CD14-positive monocyte (primary cell): ENCODE measurements around the gene DGKB. TPM values are rescaled to one million over a fixed set of nuclear protein-coding genes. Genes with fewer than 3 reads are reported as not detected.

Experiments
- DNase-seq, 3 donors: peaks; one replicate each; pipeline ENCODE4 v3.0.0-alpha.2; 2011 to 2022
- H2AFZ ChIP-seq: 2 replicates; pipeline ENCODE4 v1.6.0; 2012; ENCODE audit warnings: mild to moderate bottlenecking, low read depth, low read length, inconsistent platforms; ENCODE audit not compliant: insufficient read depth, poor library complexity, severe bottlenecking
- H3K27ac ChIP-seq, 2 donors: 1 replicate in 1 of 2; 2 replicates in 1 of 2; pipeline ENCODE4 v1.5.1; 2012 to 2013; ENCODE audit warnings: low read length in 2 of 2, control low read depth in 1 of 2, inconsistent platforms in 1 of 2, low read depth in 1 of 2, mild to moderate bottlenecking in 1 of 2
- H3K27me3 ChIP-seq, 2 donors: one replicate each; pipeline versions ENCODE4 v1.6.0 to v1.6.1; 2011 to 2013; ENCODE audit warnings: low read length in 2 of 2; ENCODE audit not compliant: control insufficient read depth in 2 of 2, insufficient read depth in 2 of 2
- H3K36me3 ChIP-seq, 2 donors: replicated peaks in 1 of 2; 1 replicate in 1 of 2; 2 replicates in 1 of 2; pipeline versions ENCODE4 v1.5.1 to v1.6.1; 2012 to 2013; ENCODE audit warnings: low read length in 2 of 2, control low read depth in 1 of 2, inconsistent platforms in 1 of 2, mild to moderate bottlenecking in 1 of 2; ENCODE audit not compliant: insufficient read depth in 2 of 2, control insufficient read depth in 1 of 2
- H3K4me1 ChIP-seq, 2 donors: 1 replicate in 1 of 2; 2 replicates in 1 of 2; pipeline versions ENCODE4 v1.5.1 to v1.6.1; 2012 to 2013; ENCODE audit warnings: low read length in 2 of 2, control low read depth in 1 of 2, inconsistent platforms in 1 of 2, mild to moderate bottlenecking in 1 of 2, moderate library complexity in 1 of 2; ENCODE audit not compliant: insufficient read depth in 2 of 2, control insufficient read depth in 1 of 2
- H3K4me2 ChIP-seq: replicated peaks from 2 replicates; pipeline ENCODE3; 2012; ENCODE audit warnings: low read length, moderate library complexity, mild to moderate bottlenecking; ENCODE audit not compliant: poor library complexity, severe bottlenecking; ENCODE audit errors: extremely low read depth
- H3K4me3 ChIP-seq, 3 experiments: fragments of 200-600 bp in 1 of 3; sonication (generic) in 1 of 3; replicated peaks in 1 of 3; 1 replicate in 2 of 3; 2 replicates in 1 of 3; pipeline ENCODE4 v1.5.1; 2011 to 2013; ENCODE audit warnings: low read length in 3 of 3, mild to moderate bottlenecking in 3 of 3, control low read depth in 2 of 3, low read depth in 2 of 3, inconsistent platforms in 1 of 3, moderate library complexity in 1 of 3
- H3K79me2 ChIP-seq: 2 replicates; pipeline ENCODE4 v1.6.0; 2012; ENCODE audit warnings: mild to moderate bottlenecking, control low read depth, inconsistent platforms, low read length, moderate library complexity; ENCODE audit not compliant: insufficient read depth
- H3K9ac ChIP-seq: 2 replicates; pipeline ENCODE4 v1.6.0; 2017; ENCODE audit warnings: low read length, mild to moderate bottlenecking; ENCODE audit not compliant: insufficient read depth, poor library complexity, severe bottlenecking
- H3K9me3 ChIP-seq, 2 donors: replicated peaks in 1 of 2; 1 replicate in 1 of 2; 2 replicates in 1 of 2; pipeline versions ENCODE4 v1.5.1 to v1.6.1; 2012 to 2013; ENCODE audit warnings: low read length in 2 of 2, control low read depth in 1 of 2; ENCODE audit not compliant: control insufficient read depth in 1 of 2, insufficient read depth in 1 of 2
- H4K20me1 ChIP-seq: 2 replicates; pipeline ENCODE4 v1.6.0; 2012; ENCODE audit warnings: mild to moderate bottlenecking, low read length, control low read depth, moderate library complexity; ENCODE audit not compliant: insufficient read depth
- H3K27ac Mint-ChIP-seq, 7 donors: one replicate each; pipeline ENCODE4 v1.8.0; 2020; ENCODE audit warnings: mild to moderate bottlenecking in 7 of 7, mixed read lengths in 7 of 7, moderate library complexity in 6 of 7, inconsistent platforms in 2 of 7
- H3K27me3 Mint-ChIP-seq, 3 donors: one replicate each; pipeline ENCODE4 v1.8.0; 2021 to 2022; ENCODE audit warnings: low read depth in 3 of 3, mild to moderate bottlenecking in 3 of 3, mixed read lengths in 3 of 3, moderate library complexity in 3 of 3, inconsistent platforms in 1 of 3
- H3K36me3 Mint-ChIP-seq, 2 donors: one replicate each; pipeline ENCODE4 v1.8.0; 2020; ENCODE audit warnings: mixed read lengths in 2 of 2, inconsistent platforms in 1 of 2, mild to moderate bottlenecking in 1 of 2
- H3K4me1 Mint-ChIP-seq: one replicate; pipeline ENCODE4 v1.8.0; 2020; ENCODE audit warnings: mild to moderate bottlenecking, mixed read lengths
- H3K4me3 Mint-ChIP-seq, 2 donors: one replicate each; pipeline ENCODE4 v1.8.0; 2020; ENCODE audit warnings: mild to moderate bottlenecking in 2 of 2, mixed read lengths in 2 of 2, moderate library complexity in 1 of 2
- H3K9me3 Mint-ChIP-seq, 7 donors: one replicate each; pipeline ENCODE4 v1.8.0; 2020 to 2022; ENCODE audit warnings: mixed read lengths in 7 of 7, mild to moderate bottlenecking in 6 of 7, moderate library complexity in 6 of 7, inconsistent platforms in 2 of 7
- WGBS: methylation state at CpG from one replicate; pipeline ENCODE4 v1.1.5; 2013; ENCODE audit warnings: missing lambda C conversion rate; ENCODE audit not compliant: insufficient coverage; 5-methylcytosine and 5-hydroxymethylcytosine counted together
- intact Hi-C, 2 donors: fragments of 100-400 bp; cut with micrococcal nuclease; formaldehyde crosslinking; loops; one replicate each; pipeline versions ENCODE4 v1.15.0 to v1.15.1; 2023
- polyA plus RNA-seq, 3 donors: library from polyadenylated mRNA; depleted of rRNA in 1 of 3; unstranded in 2 of 3; stranded (reverse) in 1 of 3; fragments of 300-500 nt in 2 of 3; fragments of >200 nt in 1 of 3; fragmentation: Illumina TruSeq in 2 of 3; gene quantifications; 1 replicate in 2 of 3; 2 replicates in 1 of 3; pipeline ENCODE4 v1.2.3, GENCODE V29; 2012 to 2021
- TF ChIP-seq, protein P1 (sequence below): fragments of 200-600 bp; IDR thresholded peaks from one replicate; pipeline ENCODE4 v1.8.0; 2022; ENCODE audit warnings: antibody characterized with exemption, mild to moderate bottlenecking

The DGKB gene
- polyA plus RNA-seq, 3 donors = not detected

DNA sequence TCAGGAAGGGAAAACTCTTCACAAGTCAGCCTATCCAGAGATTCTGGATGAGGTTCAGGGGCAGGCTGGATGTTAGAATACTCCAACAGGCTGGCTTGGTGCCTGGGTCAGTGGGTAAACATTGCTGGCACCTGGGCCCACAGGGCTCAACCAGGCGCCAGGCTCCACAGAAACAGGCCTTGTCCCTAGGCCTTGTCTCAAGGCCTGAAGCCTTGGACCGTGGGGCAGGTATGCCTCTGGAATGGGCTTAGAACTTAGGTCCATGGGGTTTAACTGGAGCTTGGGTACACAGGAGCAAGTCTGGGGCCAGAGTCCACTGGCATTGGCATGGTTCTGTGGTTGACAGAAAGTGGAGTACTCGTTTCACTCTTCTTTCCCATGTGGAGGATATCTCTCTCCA, 650.1 kb downstream of the DGKB start:
- no peak overlapping the region for H3K4me2 ChIP-seq
- H3K9ac ChIP-seq = no peak overlapping the region
- Mint-ChIP-seq H3K27ac (no peak overlapping the region), H3K9me3 (peaks cover 2 to 10% (median 9%) of the 10 kb centered on the region in 7 donors), H3K27me3 (peaks cover 0 to 2% (median 0%) of the 10 kb centered on the region in 3 donors), H3K36me3 (no peaks in the 10 kb centered on the region), H3K4me3 (no peak overlapping the region), H3K4me1 (no peaks in the 10 kb centered on the region)
- no peak overlapping the region for H2AFZ ChIP-seq
- WGBS = 96% methylated on average over 2 of the region's 3 CpGs
- no peaks in the 10 kb centered on the region for H3K79me2 ChIP-seq
- no peak overlapping the region for H3K4me3 ChIP-seq
- H4K20me1 ChIP-seq = no peaks in the 10 kb centered on the region
- H3K36me3 ChIP-seq = no peaks in the 10 kb centered on the region
- H3K27me3 ChIP-seq = no peaks in the 10 kb centered on the region
- peaks cover 7 to 9% of the 10 kb centered on the region in 2 donors for H3K9me3 ChIP-seq
- H3K27ac ChIP-seq = no peak overlapping the region
- no peaks in the 10 kb centered on the region for H3K4me1 ChIP-seq
- DNase-seq = no peak
- intact Hi-C loops = no loop called here
- TF ChIP-seq, protein P1, sequence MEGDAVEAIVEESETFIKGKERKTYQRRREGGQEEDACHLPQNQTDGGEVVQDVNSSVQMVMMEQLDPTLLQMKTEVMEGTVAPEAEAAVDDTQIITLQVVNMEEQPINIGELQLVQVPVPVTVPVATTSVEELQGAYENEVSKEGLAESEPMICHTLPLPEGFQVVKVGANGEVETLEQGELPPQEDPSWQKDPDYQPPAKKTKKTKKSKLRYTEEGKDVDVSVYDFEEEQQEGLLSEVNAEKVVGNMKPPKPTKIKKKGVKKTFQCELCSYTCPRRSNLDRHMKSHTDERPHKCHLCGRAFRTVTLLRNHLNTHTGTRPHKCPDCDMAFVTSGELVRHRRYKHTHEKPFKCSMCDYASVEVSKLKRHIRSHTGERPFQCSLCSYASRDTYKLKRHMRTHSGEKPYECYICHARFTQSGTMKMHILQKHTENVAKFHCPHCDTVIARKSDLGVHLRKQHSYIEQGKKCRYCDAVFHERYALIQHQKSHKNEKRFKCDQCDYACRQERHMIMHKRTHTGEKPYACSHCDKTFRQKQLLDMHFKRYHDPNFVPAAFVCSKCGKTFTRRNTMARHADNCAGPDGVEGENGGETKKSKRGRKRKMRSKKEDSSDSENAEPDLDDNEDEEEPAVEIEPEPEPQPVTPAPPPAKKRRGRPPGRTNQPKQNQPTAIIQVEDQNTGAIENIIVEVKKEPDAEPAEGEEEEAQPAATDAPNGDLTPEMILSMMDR = no peak

DNA sequence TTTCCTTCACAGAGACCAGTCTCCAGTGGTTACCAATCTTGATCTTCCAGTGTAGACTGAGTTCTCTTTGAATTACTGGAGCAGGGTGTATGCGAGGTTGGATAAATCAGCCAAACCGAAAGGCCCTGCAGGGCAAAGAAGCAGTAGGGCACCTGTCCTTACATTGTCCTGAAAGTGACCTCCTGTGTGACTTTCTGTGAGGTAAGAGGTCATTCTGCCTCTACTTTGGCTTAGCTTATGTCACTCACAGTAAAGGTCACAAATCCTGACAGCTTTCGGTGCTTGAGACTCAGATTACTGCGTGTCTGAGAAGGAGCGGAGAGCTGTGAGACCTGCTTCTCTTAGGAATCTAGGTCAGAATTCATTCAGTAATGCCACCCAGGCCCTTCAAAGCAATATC, 660.4 kb downstream of the DGKB start:
- intact Hi-C loops = no loop called here
- Histone ChIP-seq H3K79me2 (no peaks in the 10 kb centered on the region), H3K27me3 (no peaks in the 10 kb centered on the region), H2AFZ (no peak overlapping the region), H3K4me1 (no peaks in the 10 kb centered on the region), H3K4me3 (no peak overlapping the region), H3K36me3 (no peaks in the 10 kb centered on the region), H3K9ac (no peak overlapping the region), H4K20me1 (no peaks in the 10 kb centered on the region), H3K9me3 (peaks cover 0 to 5% of the 10 kb centered on the region in 2 donors), H3K4me2 (no peak overlapping the region), H3K27ac (no peak overlapping the region)
- TF ChIP-seq, protein P1 = no peak
- WGBS = 84% methylated on average over 3 of the region's 5 CpGs
- H3K36me3 Mint-ChIP-seq = no peaks in the 10 kb centered on the region
- H3K27ac Mint-ChIP-seq = no peak overlapping the region
- peaks cover 0 to 4% (median 2%) of the 10 kb centered on the region in 7 donors for H3K9me3 Mint-ChIP-seq
- no peaks in the 10 kb centered on the region for H3K4me1 Mint-ChIP-seq
- no peak for DNase-seq
- no peak overlapping the region for H3K4me3 Mint-ChIP-seq
- H3K27me3 Mint-ChIP-seq = no peaks in the 10 kb centered on the region
